Nephron progenitor cell (in vitro differentiated cells): ENCODE measurements around the gene PHF21B.
"Not testable (repeated sequence)": the region's sequence is repeated elsewhere in the genome, so short reads cannot be mapped to it uniquely, and the experiment has no call there.

Experiments used
- DNase-seq: peaks from one replicate; pipeline ENCODE4 v3.0.0; 2021
- H3K27ac Mint-ChIP-seq: 2 replicates; pipeline ENCODE4 v1.8.0; 2021; ENCODE audit warnings: mild to moderate bottlenecking, moderate library complexity, mixed read lengths
- H3K27me3 Mint-ChIP-seq: 2 replicates; pipeline ENCODE4 v1.8.0; 2021; ENCODE audit warnings: mild to moderate bottlenecking, low read depth, mixed read lengths; ENCODE audit not compliant: poor library complexity
- H3K36me3 Mint-ChIP-seq: 2 replicates; pipeline ENCODE4 v1.8.0; 2021; ENCODE audit warnings: low read depth, mixed read lengths
- H3K4me1 Mint-ChIP-seq: 2 replicates; pipeline ENCODE4 v1.8.0; 2021; ENCODE audit warnings: mixed read lengths
- H3K4me3 Mint-ChIP-seq: 2 replicates; pipeline ENCODE4 v1.8.0; 2021; ENCODE audit warnings: mild to moderate bottlenecking, moderate library complexity, mixed read lengths
- H3K9me3 Mint-ChIP-seq: 2 replicates; pipeline ENCODE4 v1.8.0; 2021; ENCODE audit warnings: mild to moderate bottlenecking, moderate library complexity, mixed read lengths
- CTCF ChIP-seq: fragments of 200-600 bp; sonication (generic); IDR thresholded peaks from 2 replicates; pipeline ENCODE4 v1.5.0; 2021; ENCODE audit warnings: antibody characterized with exemption

PHF21B gene

GRCh38 chr22:44924710-44925109 is 85.1 kb downstream of the PHF21B start:
- no peak overlapping the region for H3K27ac Mint-ChIP-seq
- no peak for TF ChIP-seq CTCF
- no peak overlapping the region for H3K4me3 Mint-ChIP-seq
- DNase-seq: no peak
- H3K9me3 Mint-ChIP-seq: peaks cover 33% of the 10 kb centered on the region
- peaks cover 34% of the 10 kb centered on the region for H3K4me1 Mint-ChIP-seq
- H3K27me3 Mint-ChIP-seq: no peaks in the 10 kb centered on the region
- H3K36me3 Mint-ChIP-seq: peaks cover 48% of the 10 kb centered on the region

GRCh38 chr22:44924098-44924497 is 85.7 kb downstream of the PHF21B start:
- Mint-ChIP-seq H3K36me3 (peaks cover 51% of the 10 kb centered on the region), H3K4me1 (peaks cover 28% of the 10 kb centered on the region), H3K27me3 (no peaks in the 10 kb centered on the region), H3K4me3 (no peak overlapping the region), H3K9me3 (peaks cover 33% of the 10 kb centered on the region), H3K27ac (no peak overlapping the region)
- no peak for TF ChIP-seq CTCF
- no peak for DNase-seq

DNA sequence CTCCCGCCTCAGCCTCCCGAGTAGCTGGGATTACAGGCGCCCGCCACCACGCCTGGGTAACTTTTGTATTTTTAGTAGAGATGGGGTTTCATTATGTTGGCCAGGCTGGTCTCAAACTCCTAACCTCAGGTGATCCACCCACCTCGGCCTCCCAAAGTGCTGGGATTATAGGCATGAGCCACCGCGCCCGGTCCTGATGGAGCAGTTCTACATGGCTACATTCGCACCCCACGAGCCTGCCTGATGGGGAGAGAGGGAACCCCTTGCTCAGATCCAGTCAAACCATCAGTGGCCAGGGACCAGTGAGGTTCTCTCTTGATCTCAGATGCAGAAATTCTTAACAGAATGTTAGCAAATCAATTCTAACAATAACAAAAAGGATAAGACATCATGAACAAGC is 88.0 kb downstream of the PHF21B start:
- not testable (repeated sequence) for DNase-seq, H3K27me3 Mint-ChIP-seq, H3K4me1 Mint-ChIP-seq, H3K4me3 Mint-ChIP-seq, H3K27ac Mint-ChIP-seq
- Mint-ChIP-seq H3K9me3 (peaks cover 33% of the 10 kb centered on the region), H3K36me3 (peaks cover 51% of the 10 kb centered on the region)

GRCh38 chr22:44920183-44920582 is 89.6 kb downstream of the PHF21B start:
- TF ChIP-seq CTCF: no peak
- Mint-ChIP-seq H3K4me3 (no peak overlapping the region), H3K36me3 (peaks cover 51% of the 10 kb centered on the region), H3K27me3 (no peaks in the 10 kb centered on the region), H3K9me3 (peaks cover 31% of the 10 kb centered on the region), H3K4me1 (no peaks in the 10 kb centered on the region), H3K27ac (no peak overlapping the region)
- DNase-seq: no peak

- no peak overlapping the region for H3K27ac Mint-ChIP-seq
- H3K4me1 Mint-ChIP-seq: no peaks in the 10 kb centered on the region
- DNase-seq: no peak
- H3K27me3 Mint-ChIP-seq: no peaks in the 10 kb centered on the region
- peaks cover 27% of the 10 kb centered on the region for H3K9me3 Mint-ChIP-seq
- no peak overlapping the region for H3K4me3 Mint-ChIP-seq
- no peak for TF ChIP-seq CTCF
- peaks cover 51% of the 10 kb centered on the region for H3K36me3 Mint-ChIP-seq
Measured at GRCh38 chr22:44919691-44920090, 90.1 kb downstream of the PHF21B start.

DNA sequence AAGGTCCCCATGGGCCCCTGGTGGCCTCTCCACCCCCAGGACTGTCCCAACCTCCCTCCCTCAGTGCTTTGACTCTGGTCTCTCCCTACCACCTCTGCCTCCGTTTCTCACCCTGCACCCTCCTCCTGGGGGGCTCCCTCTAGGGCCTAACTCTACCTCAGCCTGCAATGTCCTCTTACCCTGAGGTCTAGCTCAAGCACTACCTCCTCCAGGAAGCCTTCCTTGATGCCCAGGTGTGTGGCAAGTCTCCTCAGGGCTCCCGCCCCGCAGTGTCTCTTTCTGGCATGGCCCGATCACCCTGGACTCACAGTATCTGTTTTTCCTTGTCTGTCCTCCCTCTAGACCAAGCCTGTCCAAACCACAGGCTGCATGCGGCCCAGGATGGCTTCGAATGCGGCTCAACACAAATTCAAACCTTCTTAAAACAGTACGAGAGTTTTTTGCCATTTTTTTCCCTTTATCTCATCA is 90.8 kb downstream of the PHF21B start:
- no peaks in the 10 kb centered on the region for H3K4me1 Mint-ChIP-seq
- H3K9me3 Mint-ChIP-seq: peaks cover 20% of the 10 kb centered on the region
- H3K27ac Mint-ChIP-seq: peak overlapping the region; percentile 38
- TF ChIP-seq CTCF: no peak
- DNase-seq: no peak
- H3K4me3 Mint-ChIP-seq: no peak overlapping the region
- peaks cover 47% of the 10 kb centered on the region for H3K36me3 Mint-ChIP-seq
- no peaks in the 10 kb centered on the region for H3K27me3 Mint-ChIP-seq
